T47D (cell line): ENCODE data around the gene CTNNA2.

ENCODE experiments used
- DNase-seq, 2 experiments: peaks; one replicate each; pipeline versions ENCODE4 v3.0.0 to v3.0.0-alpha.2; 2011 to 2012; ENCODE audit warnings: low read depth in 1 of 2, low spot score in 1 of 2
- JUND ChIP-seq: IDR thresholded peaks from 2 replicates; pipeline ENCODE4 v1.6.1; 2012; ENCODE audit warnings: low read depth
- in situ Hi-C: cut with HindIII; loops from 2 replicates; pipeline ENCODE4 v1.10.0; 2016; ENCODE audit warnings: low sequenced_read_pairs, low pct_unique_long_range_greater_than_20kb

CTNNA2 gene

GRCh38 chr2:80323610-80324009, 810.8 kb downstream of the CTNNA2 start:
- no peak for TF ChIP-seq JUND
- DNase-seq = no peak
- in situ Hi-C loops = no loop called here

GRCh38 chr2:80324525-80324924, 811.7 kb downstream of the CTNNA2 start:
- in situ Hi-C loops = no loop called here
- TF ChIP-seq JUND = no peak
- DNase-seq = no peak

- in situ Hi-C loops = no loop called here
- DNase-seq = peak in 1 of 2 experiments; percentile 12
- TF ChIP-seq JUND = no peak
Observed at GRCh38 chr2:80326214-80326613, 813.4 kb downstream of the CTNNA2 start.

GRCh38 chr2:80326861-80327260, 814.0 kb downstream of the CTNNA2 start:
- TF ChIP-seq JUND = no peak
- in situ Hi-C loops = no loop called here
- no peak for DNase-seq

- in situ Hi-C loops = no loop called here
- TF ChIP-seq JUND = no peak
- no peak for DNase-seq
Observed at GRCh38 chr2:80328159-80328571, 815.3 kb downstream of the CTNNA2 start.

- TF ChIP-seq JUND = no peak
- DNase-seq = no peak
- in situ Hi-C loops = no loop called here
Observed at GRCh38 chr2:80329491-80329890, 816.6 kb downstream of the CTNNA2 start.

- no peak for DNase-seq
- TF ChIP-seq JUND = no peak
- in situ Hi-C loops = no loop called here
Observed at GRCh38 chr2:80330527-80331450, 817.9 kb downstream of the CTNNA2 start.

GRCh38 chr2:80333886-80334285, 821.0 kb downstream of the CTNNA2 start:
- in situ Hi-C loops = no loop called here
- TF ChIP-seq JUND = no peak
- no peak for DNase-seq

- TF ChIP-seq JUND = no peak
- in situ Hi-C loops = no loop called here
- no peak for DNase-seq
Observed at GRCh38 chr2:80335411-80335810, 822.6 kb downstream of the CTNNA2 start.

GRCh38 chr2:80338794-80339193, 825.9 kb downstream of the CTNNA2 start:
- DNase-seq = no peak
- in situ Hi-C loops = no loop called here
- no peak for TF ChIP-seq JUND

- in situ Hi-C loops = no loop called here
- no peak for TF ChIP-seq JUND
- DNase-seq = no peak
Observed at GRCh38 chr2:80340022-80340421, 827.2 kb downstream of the CTNNA2 start.

- in situ Hi-C loops = no loop called here
- TF ChIP-seq JUND = no peak
- no peak for DNase-seq
Observed at GRCh38 chr2:80348078-80348477, 835.2 kb downstream of the CTNNA2 start.

- DNase-seq = no peak
- TF ChIP-seq JUND = no peak
- in situ Hi-C loops = no loop called here
Observed at GRCh38 chr2:80348953-80349352, 836.1 kb downstream of the CTNNA2 start.

- no peak for TF ChIP-seq JUND
- in situ Hi-C loops = no loop called here
- DNase-seq = no peak
Observed at GRCh38 chr2:80351231-80351630, 838.4 kb downstream of the CTNNA2 start.
